ENCODE results near the gene RFX4. TPM values are rescaled to one million over a fixed set of nuclear protein-coding genes. Genes with fewer than 3 reads are reported as not detected.

RFX4 gene
- total RNA-seq, 1 experiment from 2014 or later, result 0.40 TPM

- H3K4me3 ChIP-seq, result peak overlapping the region; percentile 64
- DNase-seq, result peak in 1 of 2 experiments; percentile 29
Observed at GRCh38 chr12:106774808-106775524, 192.2 kb downstream of the RFX4 start.

GRCh38 chr12:106776897-106777296 lies 194.1 kb downstream of the RFX4 start:
- no peaks in the 10 kb centered on the region for H3K4me1 ChIP-seq
- H3K36me3 ChIP-seq, result no peaks in the 10 kb centered on the region
- H3K4me3 ChIP-seq, result no peak overlapping the region
- H3K27ac ChIP-seq, result no peak overlapping the region
- DNase-seq, result no peak
- no peaks in the 10 kb centered on the region for H3K9me3 ChIP-seq (replicated peaks)
- no peaks in the 10 kb centered on the region for H3K27me3 ChIP-seq

More at GRCh38 chr12:106774808-106775524, 192.2 kb downstream of the RFX4 start:
- H3K27me3 ChIP-seq, result no peaks in the 10 kb centered on the region
- no peaks in the 10 kb centered on the region for H3K9me3 ChIP-seq (replicated peaks)
- peak overlapping the region; percentile 91 for H3K27ac ChIP-seq
- no peaks in the 10 kb centered on the region for H3K36me3 ChIP-seq
- no peaks in the 10 kb centered on the region for H3K4me1 ChIP-seq

GRCh38 chr12:106780010-106780631 lies 197.3 kb downstream of the RFX4 start:
- Histone ChIP-seq H3K36me3 (no peaks in the 10 kb centered on the region; the same call in 1 of the 2 replicates), H3K27me3 (no peaks in the 10 kb centered on the region), H3K9me3 (replicated peaks) (no peaks in the 10 kb centered on the region), H3K4me1 (no peaks in the 10 kb centered on the region), H3K27ac (no peak overlapping the region), H3K4me3 (no peak overlapping the region)
- DNase-seq, result no peak

- H3K4me3 ChIP-seq, result no peak overlapping the region
- H3K36me3 ChIP-seq, result peaks cover 8% of the 10 kb centered on the region
- H3K27me3 ChIP-seq, result no peaks in the 10 kb centered on the region
- no peaks in the 10 kb centered on the region for H3K4me1 ChIP-seq
- no peak overlapping the region for H3K27ac ChIP-seq
- H3K9me3 ChIP-seq (replicated peaks), result no peaks in the 10 kb centered on the region
- no peak for DNase-seq
Observed at GRCh38 chr12:106782619-106783018, 199.8 kb downstream of the RFX4 start.

GRCh38 chr12:106783515-106783914 lies 200.7 kb downstream of the RFX4 start:
- H3K36me3 ChIP-seq, result peaks cover 9% of the 10 kb centered on the region
- no peak overlapping the region for H3K27ac ChIP-seq
- H3K9me3 ChIP-seq (replicated peaks), result no peaks in the 10 kb centered on the region
- H3K4me3 ChIP-seq, result no peak overlapping the region
- no peak for DNase-seq
- H3K27me3 ChIP-seq, result no peaks in the 10 kb centered on the region
- no peaks in the 10 kb centered on the region for H3K4me1 ChIP-seq

GRCh38 chr12:106790020-106790419 lies 207.2 kb downstream of the RFX4 start:
- Histone ChIP-seq H3K36me3 (peaks cover 9% of the 10 kb centered on the region), H3K4me3 (no peak overlapping the region), H3K4me1 (no peaks in the 10 kb centered on the region), H3K27ac (no peak overlapping the region), H3K27me3 (no peaks in the 10 kb centered on the region), H3K9me3 (replicated peaks) (no peaks in the 10 kb centered on the region)
- no peak for DNase-seq

- Histone ChIP-seq H3K36me3 (peaks cover 6% of the 10 kb centered on the region), H3K9me3 (replicated peaks) (no peaks in the 10 kb centered on the region), H3K4me1 (no peaks in the 10 kb centered on the region), H3K27ac (no peak overlapping the region), H3K4me3 (no peak overlapping the region), H3K27me3 (no peaks in the 10 kb centered on the region)
- peak in 1 of 2 experiments; percentile 19 for DNase-seq
Observed at GRCh38 chr12:106791531-106791930, 208.7 kb downstream of the RFX4 start.

GRCh38 chr12:106794369-106794768 lies 211.6 kb downstream of the RFX4 start:
- Histone ChIP-seq H3K27me3 (no peaks in the 10 kb centered on the region), H3K9me3 (replicated peaks) (no peaks in the 10 kb centered on the region), H3K27ac (no peak overlapping the region), H3K36me3 (no peaks in the 10 kb centered on the region; the same call in none of the 2 replicates), H3K4me1 (no peaks in the 10 kb centered on the region), H3K4me3 (no peak overlapping the region)
- DNase-seq, result no peak

- Histone ChIP-seq H3K4me1 (no peaks in the 10 kb centered on the region), H3K4me3 (no peak overlapping the region), H3K9me3 (replicated peaks) (no peaks in the 10 kb centered on the region)
Observed at GRCh38 chr12:106801167-106801708, 218.4 kb downstream of the RFX4 start.

GRCh38 chr12:106801830-106802533 lies 219.2 kb downstream of the RFX4 start:
- H3K27me3 ChIP-seq, result no peaks in the 10 kb centered on the region
- H3K9me3 ChIP-seq (replicated peaks), result no peaks in the 10 kb centered on the region
- no peak overlapping the region for H3K27ac ChIP-seq
- no peaks in the 10 kb centered on the region for H3K4me1 ChIP-seq
- DNase-seq, result no peak
- H3K4me3 ChIP-seq, result no peak overlapping the region
- peaks cover 8% of the 10 kb centered on the region for H3K36me3 ChIP-seq

More at GRCh38 chr12:106801167-106801708, 218.4 kb downstream of the RFX4 start:
- no peaks in the 10 kb centered on the region for H3K27me3 ChIP-seq
- H3K27ac ChIP-seq, result no peak overlapping the region
- peaks cover 8% of the 10 kb centered on the region for H3K36me3 ChIP-seq
- no peak for DNase-seq

- DNase-seq, result no peak
- no peak overlapping the region for H3K27ac ChIP-seq
Observed at GRCh38 chr12:106804668-106805067, 221.9 kb downstream of the RFX4 start.

More at GRCh38 chr12:106804668-106805067, 221.9 kb downstream of the RFX4 start:
- Histone ChIP-seq H3K4me1 (no peaks in the 10 kb centered on the region), H3K4me3 (no peak overlapping the region), H3K27me3 (no peaks in the 10 kb centered on the region), H3K36me3 (peaks cover 8% of the 10 kb centered on the region), H3K9me3 (replicated peaks) (no peaks in the 10 kb centered on the region)

Other genes with a start within 250 kb of the RFX4 start
- 15.3 and 15.8 TPM in 2 replicates for gene POLR3B, start 225.3 kb upstream of the RFX4 start, total RNA-seq (2014; rRNA removed; shearing (Covaris generic))
- 12.1 and 14.9 TPM in 2 replicates for gene RIC8B, start 191.7 kb downstream of the RFX4 start, total RNA-seq (2014; rRNA removed; shearing (Covaris generic))

Data from SJCRH30 (cell line).